Endodermal cell (in vitro differentiated cells): Measurements from ENCODE around the gene PPP1R12B. TPM values are rescaled to one million over a fixed set of nuclear protein-coding genes. Genes with fewer than 3 reads are reported as not detected.
"Not testable (repeated sequence)": the region's sequence is repeated elsewhere in the genome, so short reads cannot be mapped to it uniquely, and the experiment has no call there.

Experiments
- DNase-seq: peaks from one replicate; pipeline ENCODE4 v3.0.0-alpha.2; 2017
- H3K27ac ChIP-seq: 2 replicates; pipeline ENCODE4 v1.5.1; 2013; ENCODE audit warnings: mild to moderate bottlenecking, low read depth, low read length, moderate library complexity
- H3K27me3 ChIP-seq: 2 replicates; pipeline ENCODE4 v1.6.1; 2013; ENCODE audit warnings: mild to moderate bottlenecking, low read length, moderate library complexity; ENCODE audit not compliant: insufficient read depth, control insufficient read depth, poor library complexity, severe bottlenecking
- H3K36me3 ChIP-seq: 2 replicates; pipeline ENCODE4 v1.7.0; 2013; ENCODE audit warnings: mild to moderate bottlenecking, low read length, moderate library complexity; ENCODE audit not compliant: control insufficient read depth, insufficient read depth
- H3K4me1 ChIP-seq: one replicate; pipeline ENCODE4 v1.7.0; 2013; ENCODE audit warnings: low read length; ENCODE audit not compliant: control insufficient read depth, insufficient read depth
- H3K4me3 ChIP-seq: 2 replicates; pipeline ENCODE4 v1.5.1; 2013; ENCODE audit warnings: mild to moderate bottlenecking, low read length, moderate library complexity
- H3K9ac ChIP-seq: 2 replicates; pipeline ENCODE4 v1.6.1; 2013; ENCODE audit warnings: mild to moderate bottlenecking, low read length, moderate library complexity; ENCODE audit not compliant: poor library complexity, severe bottlenecking; ENCODE audit errors: extremely low read depth
- H3K9me3 ChIP-seq: 2 replicates; pipeline ENCODE4 v1.6.1; 2013; ENCODE audit warnings: mild to moderate bottlenecking, low read length, moderate library complexity; ENCODE audit not compliant: control insufficient read depth
- H3K27ac Mint-ChIP-seq: 2 replicates; pipeline ENCODE4 v1.8.0; 2020; ENCODE audit warnings: mixed read lengths
- H3K27me3 Mint-ChIP-seq: 2 replicates; pipeline ENCODE4 v1.8.0; 2021; ENCODE audit warnings: mild to moderate bottlenecking, mixed read lengths; ENCODE audit not compliant: insufficient read depth
- H3K36me3 Mint-ChIP-seq: 2 replicates; pipeline ENCODE4 v1.8.0; 2020; ENCODE audit warnings: low read depth, mixed read lengths
- H3K4me1 Mint-ChIP-seq: 2 replicates; pipeline ENCODE4 v1.8.0; 2020; ENCODE audit warnings: mixed read lengths
- H3K4me3 Mint-ChIP-seq: 2 replicates; pipeline ENCODE4 v1.8.0; 2020; ENCODE audit warnings: mild to moderate bottlenecking, moderate library complexity, mixed read lengths
- H3K9me3 Mint-ChIP-seq: 2 replicates; pipeline ENCODE4 v1.8.0; 2020; ENCODE audit warnings: mild to moderate bottlenecking, mixed read lengths
- CTCF ChIP-seq: fragments of 200-600 bp; sonication (generic); conservative IDR thresholded peaks from 2 replicates; pipeline ENCODE4 v1.5.0; 2021; ENCODE audit warnings: antibody characterized with exemption, mild to moderate bottlenecking
- WGBS, 2 experiments: methylation state at CpG; one replicate each; pipeline versions ENCODE4 v1.1.5 to v1.1.7; 2013; ENCODE audit warnings: missing lambda C conversion rate in 2 of 2, mixed read lengths in 1 of 2; ENCODE audit not compliant: insufficient coverage in 1 of 2, insufficient read length in 1 of 2; 5-methylcytosine and 5-hydroxymethylcytosine counted together
- total RNA-seq, 2 donors: library from RNA; stranded (reverse); fragmentation: NEBNext Ultra II Directional in 1 of 2; extraction: Animal tissue kit (Norgen Biotek cat#: 25700) in 1 of 2; gene quantifications; 2 replicates in 1 of 2; 3 replicates in 1 of 2; pipeline ENCODE4 v1.2.1, GENCODE V29; 2021

PPP1R12B gene
- total RNA-seq, 2 donors from 2014 or later: 19.2 to 20.3 TPM

GRCh38 chr1:202531472-202531811, 182.9 kb downstream of the PPP1R12B start:
- no peaks in the 10 kb centered on the region for H3K9me3 Mint-ChIP-seq
- H3K4me1 Mint-ChIP-seq: peaks cover 29% of the 10 kb centered on the region
- DNase-seq: no peak
- no peaks in the 10 kb centered on the region for H3K27me3 Mint-ChIP-seq
- Histone ChIP-seq H3K27me3 (no peaks in the 10 kb centered on the region), H3K27ac (no peak overlapping the region), H3K36me3 (no peaks in the 10 kb centered on the region), H3K4me3 (no peak overlapping the region), H3K9me3 (no peaks in the 10 kb centered on the region), H3K4me1 (no peaks in the 10 kb centered on the region), H3K9ac (peak overlapping the region; percentile 11)
- H3K36me3 Mint-ChIP-seq: no peaks in the 10 kb centered on the region
- no peak overlapping the region for H3K4me3 Mint-ChIP-seq
- TF ChIP-seq CTCF: no peak
- peak overlapping the region; percentile 89 for H3K27ac Mint-ChIP-seq
- 91 to 100% methylated on average over 1 of the region's 1 CpG for WGBS, 2 experiments

GRCh38 chr1:202531812-202532616, 183.5 kb downstream of the PPP1R12B start:
- H3K27me3 Mint-ChIP-seq, H3K27me3 ChIP-seq, H3K36me3 Mint-ChIP-seq, H3K4me1 ChIP-seq, H3K27ac ChIP-seq, H3K36me3 ChIP-seq, H3K9me3 ChIP-seq, H3K9me3 Mint-ChIP-seq, H3K4me3 ChIP-seq: not testable (repeated sequence)
- peak overlapping the region; percentile 64 for H3K9ac ChIP-seq
- Mint-ChIP-seq H3K27ac (peak overlapping the region; percentile 89), H3K4me1 (peaks cover 29% of the 10 kb centered on the region), H3K4me3 (peak overlapping the region; percentile 12)
- DNase-seq: peak; percentile 50
- 67 to 100% methylated on average over 2 to 6 of the region's 6 CpGs for WGBS, 2 experiments

GRCh38 chr1:202539166-202539574, 190.7 kb downstream of the PPP1R12B start:
- not testable (repeated sequence) for H3K4me1 ChIP-seq, H3K27me3 ChIP-seq, H3K36me3 Mint-ChIP-seq, H3K9me3 Mint-ChIP-seq, H3K27me3 Mint-ChIP-seq, H3K4me3 Mint-ChIP-seq, DNase-seq, H3K4me3 ChIP-seq, H3K9ac ChIP-seq, H3K9me3 ChIP-seq, H3K27ac Mint-ChIP-seq, H3K27ac ChIP-seq, H3K36me3 ChIP-seq
- H3K4me1 Mint-ChIP-seq: peaks cover 27% of the 10 kb centered on the region
- WGBS, 2 experiments: 33 to 67% methylated on average over 2 to 5 of the region's 5 CpGs

GRCh38 chr1:202539583-202539982, 191.1 kb downstream of the PPP1R12B start:
- H3K4me3 Mint-ChIP-seq, H3K4me1 ChIP-seq, H3K4me3 ChIP-seq, H3K9ac ChIP-seq, H3K27me3 Mint-ChIP-seq, H3K36me3 ChIP-seq, H3K9me3 Mint-ChIP-seq, H3K27me3 ChIP-seq, H3K27ac ChIP-seq, H3K9me3 ChIP-seq, H3K36me3 Mint-ChIP-seq, DNase-seq: not testable (repeated sequence)
- WGBS, 2 experiments: 74 to 82% methylated on average over 5 of the region's 5 CpGs
- Mint-ChIP-seq H3K27ac (peak overlapping the region; percentile 12), H3K4me1 (peaks cover 24% of the 10 kb centered on the region)
